ENCODE results near the gene EFCAB3.
"Not testable (repeated sequence)": the region's sequence is repeated elsewhere in the genome, so short reads cannot be mapped to it uniquely, and the experiment has no call there.

Gene EFCAB3

GRCh38 chr17:62465271-62465670 lies 84.9 kb downstream of the EFCAB3 start:
- DNase-seq: not testable (repeated sequence)

Measured in NCI-H748 treated with DMSO at 0.1 percent for 48 hours (cell line).